ENCODE results near the gene MVP.
"Not testable (repeated sequence)": the region's sequence is repeated elsewhere in the genome, so short reads cannot be mapped to it uniquely, and the experiment has no call there.

Gene MVP

GRCh38 chr16:29820271-29820701 lies at the start of gene MVP:
MVP (plus strand) TSS chr16:29820462; CDS start chr16:29830550, 10,088 bp downstream.
- peak in 9 of 14 donors; percentile 21 to 75 (median 38) for DNase-seq

DNA sequence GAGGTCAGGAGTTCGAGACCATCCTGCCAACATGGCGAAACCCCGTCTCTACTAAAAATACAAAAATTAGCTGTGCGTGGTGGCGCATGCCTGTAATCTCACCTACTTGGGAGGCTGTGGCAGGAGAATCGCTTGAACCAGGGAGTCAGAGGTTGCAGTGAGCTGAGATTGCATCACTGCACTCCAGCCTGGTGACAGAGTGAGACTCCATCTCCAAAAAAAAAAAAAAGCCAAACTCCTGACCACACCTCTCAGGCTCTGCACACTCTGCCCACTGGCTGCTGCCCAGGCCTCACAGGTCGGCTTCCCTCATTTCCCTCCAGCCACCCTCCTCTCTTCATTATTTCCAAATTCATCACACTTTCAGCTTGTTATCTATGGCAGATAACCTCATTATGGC lies 47.9 kb upstream of the MVP start:
- DNase-seq: not testable (repeated sequence)

DNA sequence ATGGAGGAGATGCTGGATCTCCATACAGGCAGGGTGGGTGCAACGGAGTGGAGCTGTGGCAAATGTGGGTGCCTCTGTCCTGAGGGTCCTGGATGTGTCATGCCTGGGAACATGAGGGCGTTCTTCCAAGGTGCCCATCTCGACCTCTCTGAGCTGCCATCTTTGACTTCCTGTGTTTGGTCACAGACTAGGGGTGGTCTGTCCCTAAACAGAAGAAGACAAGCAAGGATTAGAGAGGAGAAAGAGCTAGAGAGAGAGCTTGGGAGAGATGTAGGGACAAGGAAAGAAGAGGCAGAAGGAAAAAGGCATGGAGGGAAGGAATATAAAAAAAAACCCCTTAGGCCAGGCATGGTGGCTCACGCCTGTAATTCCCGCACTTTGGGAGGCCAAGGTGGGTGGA lies 45.5 kb upstream of the MVP start:
- DNase-seq: no peak

DNA sequence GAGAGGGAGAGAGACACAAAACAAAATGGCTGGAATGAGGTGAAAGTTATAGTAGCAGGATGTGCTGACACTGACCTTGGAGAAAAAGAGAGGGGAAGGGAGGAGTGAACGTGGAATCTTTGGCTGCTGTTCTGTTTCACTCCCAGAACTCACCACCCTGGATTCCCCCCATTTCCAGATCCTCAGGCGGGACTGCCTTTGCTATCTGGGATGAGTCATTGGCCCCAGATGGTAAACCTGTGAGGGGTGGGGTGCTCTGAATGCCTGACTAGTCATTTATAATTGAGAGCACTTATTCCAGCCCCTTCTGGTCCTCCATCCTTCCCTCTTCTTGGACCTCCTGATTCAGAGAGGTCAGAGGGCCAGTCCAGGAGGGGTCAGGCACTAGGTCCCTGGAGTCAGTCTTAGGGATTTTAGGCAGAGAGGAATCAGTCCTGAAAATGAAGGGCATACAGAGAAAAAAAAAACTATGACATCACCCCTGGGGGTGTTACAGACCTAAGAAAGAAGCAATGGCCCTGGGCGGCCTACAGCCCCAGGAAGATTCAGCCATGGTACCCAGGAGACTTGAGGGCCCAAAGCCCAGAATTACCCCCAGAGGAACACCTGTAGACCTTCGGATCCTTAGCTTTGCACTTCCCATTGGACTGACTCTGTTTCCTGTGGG lies 44.4 kb upstream of the MVP start:
- DNase-seq: no peak

DNA sequence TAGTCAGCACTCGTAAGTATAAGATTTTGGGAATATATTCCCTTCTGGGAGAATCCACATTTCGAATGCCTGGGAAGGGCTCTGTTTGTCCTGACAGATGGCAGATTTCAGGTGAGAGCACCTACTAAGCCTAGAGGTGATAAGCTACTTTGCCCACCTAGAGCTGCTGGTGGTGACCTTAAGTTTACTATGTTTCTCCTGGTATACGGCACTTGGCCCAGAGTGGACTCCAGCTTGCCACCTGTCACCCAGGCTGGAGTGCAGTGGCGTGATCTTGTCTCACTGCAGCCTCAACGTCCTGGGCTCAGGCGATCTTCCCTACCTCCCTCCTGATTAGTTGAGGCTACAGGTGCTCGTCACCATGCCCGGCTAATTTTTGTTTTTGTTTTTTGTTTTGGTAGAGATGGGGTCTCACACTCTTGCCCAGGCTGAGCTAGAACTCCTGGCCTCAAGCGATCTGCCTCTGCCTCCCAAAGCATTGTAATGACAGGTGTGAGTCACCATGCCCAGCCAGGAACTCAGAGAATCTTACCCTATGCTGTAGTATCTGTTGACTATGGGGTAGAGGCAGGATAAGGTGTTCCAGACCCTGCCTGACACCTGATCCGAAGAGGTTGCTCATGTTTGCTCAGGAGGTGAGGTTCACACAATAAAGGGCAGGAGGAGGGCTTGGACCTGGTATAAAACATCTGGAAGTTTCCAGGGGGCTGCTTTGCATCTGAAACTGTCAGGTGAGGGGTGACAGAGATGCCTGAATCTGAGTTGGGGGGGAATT lies 42.5 kb upstream of the MVP start, which contains the start of gene ZG16:
TSS of gene ZG16 (plus strand) at position 681 of the 775 bp plus-strand sequence. CDS start 1,011 bp downstream, outside the sequence.
- no peak for DNase-seq

DNA sequence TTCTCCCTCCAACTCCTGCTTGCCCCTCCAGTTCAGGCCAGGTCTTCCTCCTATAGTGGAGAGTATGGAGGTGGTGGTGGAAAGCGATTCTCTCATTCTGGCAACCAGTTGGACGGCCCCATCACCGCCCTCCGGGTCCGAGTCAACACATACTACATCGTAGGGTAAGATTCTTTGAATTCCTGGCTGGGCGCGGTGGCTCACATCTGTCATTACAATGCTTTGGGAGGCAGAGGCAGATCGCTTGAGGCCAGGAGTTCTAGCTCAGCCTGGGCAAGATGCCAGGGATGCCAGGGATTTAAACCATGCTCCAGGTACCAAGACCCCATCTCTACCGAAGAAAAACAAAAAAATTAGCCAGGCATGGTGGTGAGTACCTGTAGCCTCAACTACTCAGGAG lies 40.8 kb upstream of the MVP start:
- no peak for DNase-seq

DNA sequence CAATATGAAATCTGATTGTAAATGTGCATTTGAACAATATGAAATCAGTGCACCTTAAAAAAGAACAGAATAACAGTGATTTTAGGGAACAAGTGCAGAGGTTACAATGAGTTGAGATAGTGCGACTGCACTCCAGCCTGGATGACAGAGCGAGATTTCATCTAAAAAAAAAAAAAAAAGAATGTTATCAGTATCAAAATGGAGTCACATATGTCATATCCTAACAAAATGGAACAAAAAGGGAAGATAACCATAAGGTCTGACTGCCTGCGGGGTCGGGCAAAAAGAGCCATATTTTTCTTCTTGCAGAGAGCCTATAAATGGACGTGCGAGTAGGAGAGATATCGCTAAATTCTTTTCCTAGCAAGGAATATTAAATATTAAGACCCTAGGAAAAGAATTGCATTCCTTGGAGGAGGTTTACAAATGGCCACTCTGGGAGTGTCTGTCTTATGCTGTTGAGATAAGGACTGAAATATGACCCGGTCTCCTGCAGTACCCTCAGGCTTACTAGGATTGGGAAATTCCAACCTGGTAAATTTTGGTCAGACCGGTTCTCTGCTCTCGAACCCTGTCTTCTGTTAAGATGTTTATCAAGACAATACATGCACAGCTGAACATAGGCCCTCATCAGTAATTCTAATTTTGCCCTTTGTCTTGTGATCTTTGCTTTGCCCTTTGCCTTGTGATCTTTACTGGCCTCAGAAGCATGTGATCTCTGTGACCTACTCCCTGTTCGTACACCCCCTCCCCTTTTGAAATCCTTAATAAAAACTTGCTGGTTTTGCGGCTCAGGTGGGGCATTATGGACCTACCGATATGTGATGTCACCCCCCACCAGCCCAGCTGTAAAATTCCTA lies 36.9 kb upstream of the MVP start:
- not testable (repeated sequence) for DNase-seq

GRCh38 chr16:29784157-29784556 lies 36.1 kb upstream of the MVP start:
- no peak for DNase-seq

DNA sequence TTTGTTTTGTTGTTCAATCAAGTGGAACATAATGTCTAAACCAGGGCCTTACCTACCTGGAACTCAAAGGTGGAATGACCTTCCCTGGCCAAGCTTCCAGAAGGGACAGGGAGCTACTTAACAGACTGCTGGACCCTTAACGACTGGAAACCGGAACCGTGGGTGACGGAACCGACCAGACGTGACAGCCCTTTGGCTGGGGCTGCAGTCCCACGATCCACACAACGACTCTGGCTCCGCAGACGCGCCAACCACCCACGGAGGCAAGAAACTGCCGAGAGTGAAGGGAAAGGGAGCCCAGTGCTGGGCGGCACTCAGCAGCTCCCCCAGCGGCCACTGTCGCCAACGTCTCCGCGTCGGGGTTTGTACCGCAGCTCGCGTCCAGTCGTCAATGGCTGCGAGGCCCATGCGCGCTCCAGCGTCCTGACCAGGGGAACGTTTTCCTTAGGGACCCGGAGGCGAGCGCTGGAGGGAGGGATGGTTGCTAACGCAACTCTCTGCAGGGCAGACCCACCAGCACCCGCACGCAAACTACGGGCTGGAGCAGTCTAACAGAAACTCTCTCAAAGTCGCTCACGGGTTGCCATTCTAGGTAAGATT lies 35.3 kb upstream of the MVP start:
- DNase-seq: peak in 12 of 14 donors; percentile 7 to 58 (median 15)

DNA sequence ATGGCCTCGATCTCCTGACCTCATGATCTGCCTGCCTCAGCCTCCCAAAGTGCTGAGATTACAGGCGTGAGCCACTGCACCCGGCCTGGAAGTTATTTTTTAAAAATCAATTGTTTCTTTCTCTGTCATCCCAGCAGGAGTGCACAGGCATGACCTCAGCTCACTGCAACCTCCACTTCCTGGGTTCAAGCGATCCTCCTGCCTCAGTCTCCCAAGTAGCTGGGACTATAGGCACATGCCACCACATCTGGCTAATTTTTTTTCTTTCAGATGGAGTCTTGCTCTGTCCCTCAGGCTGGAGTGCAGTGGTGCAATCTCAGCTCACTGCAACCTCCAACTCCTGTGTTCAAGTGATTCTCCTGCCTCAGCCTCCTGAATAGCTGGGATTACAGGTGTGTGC lies 33.1 kb upstream of the MVP start:
- not testable (repeated sequence) for DNase-seq

DNA sequence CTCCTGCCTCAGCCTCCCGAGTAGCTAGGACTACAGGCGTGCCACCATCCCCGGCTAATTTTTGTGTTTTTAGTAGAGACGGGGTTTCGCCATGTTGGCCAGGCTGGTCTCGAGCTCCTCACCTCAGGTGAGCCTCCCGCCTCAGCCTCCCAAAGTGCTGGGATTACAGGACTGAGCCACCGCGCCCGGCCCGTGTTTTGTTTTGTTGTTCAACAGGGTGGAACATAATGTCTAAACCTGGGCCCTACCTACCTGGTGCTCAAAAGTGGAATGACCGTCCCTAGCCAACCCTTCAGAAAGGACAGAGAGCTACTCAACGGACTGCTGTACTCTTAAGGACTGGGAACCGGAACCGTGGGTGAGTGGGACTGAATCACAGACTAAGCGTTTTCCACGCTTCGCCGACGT lies 30.5 kb upstream of the MVP start:
- no peak for DNase-seq

GRCh38 chr16:29790183-29790948 lies 29.9 kb upstream of the MVP start, which contains the start of gene KIF22:
KIF22 (plus strand) TSS chr16:29790751; CDS start chr16:29790760, 9 bp downstream.
- DNase-seq: peak; percentile 92 to 100 (median 97)

- DNase-seq: no peak
Observed at GRCh38 chr16:29790949-29791844, 29.1 kb upstream of the MVP start.

- no peak for DNase-seq
Observed at GRCh38 chr16:29791845-29792807, 28.1 kb upstream of the MVP start.

- DNase-seq: not testable (repeated sequence)
Observed at GRCh38 chr16:29793153-29793552, 27.1 kb upstream of the MVP start.

DNA sequence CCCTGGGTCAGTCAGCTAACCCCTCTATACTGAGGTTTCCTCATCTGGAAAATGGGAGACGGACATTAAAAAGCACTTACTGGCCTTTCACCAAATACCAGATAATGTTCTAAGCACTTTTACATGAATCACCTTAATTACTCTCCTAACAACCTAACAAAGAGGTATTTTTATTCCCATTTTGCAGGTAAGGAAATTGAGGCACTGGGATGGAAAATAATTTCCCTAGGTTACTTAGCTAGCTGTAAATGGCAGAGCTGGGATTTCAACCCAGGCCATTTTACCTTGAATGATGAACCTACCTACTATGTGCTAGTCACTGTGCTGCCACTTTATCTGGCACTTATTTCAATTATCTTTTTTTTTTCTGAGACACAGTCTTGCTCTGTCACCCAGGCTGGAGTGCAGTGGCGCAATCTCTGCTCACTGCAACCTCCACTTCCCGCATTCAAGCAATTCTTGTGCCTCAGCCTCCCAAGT lies 26.0 kb upstream of the MVP start:
- DNase-seq: no peak

DNA sequence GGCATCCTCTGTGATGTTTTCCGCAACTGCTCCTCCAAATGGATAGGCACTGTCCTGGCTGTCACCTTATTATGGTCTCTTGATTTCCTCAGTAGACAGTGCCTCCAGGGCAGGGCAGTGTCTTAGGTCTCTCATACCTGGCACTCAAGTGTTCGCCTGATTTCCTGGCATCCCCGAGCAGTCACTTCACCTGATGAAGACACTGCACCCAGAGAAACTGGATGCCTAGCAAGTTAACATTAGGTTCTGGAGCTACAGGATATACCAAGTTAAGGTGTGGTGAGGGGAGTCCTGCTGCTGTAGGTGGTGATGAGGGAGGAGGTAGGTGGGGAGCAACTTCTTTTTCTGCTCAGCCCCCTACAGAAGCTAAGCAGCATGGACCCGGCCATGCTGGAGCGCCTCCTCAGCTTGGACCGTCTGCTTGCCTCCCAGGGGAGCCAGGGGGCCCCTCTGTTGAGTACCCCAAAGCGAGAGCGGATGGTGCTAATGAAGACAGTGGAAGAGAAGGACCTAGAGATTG lies 17.8 kb upstream of the MVP start:
- DNase-seq: no peak

DNA sequence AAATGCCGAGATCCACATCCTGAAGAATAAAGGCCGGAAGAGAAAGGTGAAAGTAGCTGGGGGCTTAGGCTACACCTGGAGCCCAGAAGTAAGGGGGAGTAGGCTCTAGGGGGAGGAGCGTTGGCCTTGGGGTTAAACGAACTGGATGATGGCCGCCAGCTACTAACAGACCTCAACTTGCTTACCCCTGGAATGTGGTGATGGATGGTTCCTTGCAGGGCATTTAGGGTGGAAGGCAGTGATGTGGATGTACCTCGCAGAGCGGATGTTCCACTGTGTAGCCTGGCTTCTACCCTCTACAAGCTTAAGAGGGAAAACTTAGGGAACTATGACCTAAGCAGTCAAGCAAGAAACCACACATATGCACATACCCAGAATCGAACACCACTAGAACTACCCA lies 16.2 kb upstream of the MVP start:
- no peak for DNase-seq
